Body of pancreas (tissue), 4 donors: ENCODE measurements around the gene ELF1. TPM values are rescaled to one million over a fixed set of nuclear protein-coding genes. Genes with fewer than 3 reads are reported as not detected.
"Not testable (repeated sequence)": the region's sequence is repeated elsewhere in the genome, so short reads cannot be mapped to it uniquely, and the experiment has no call there.

ENCODE experiments used
- ATAC-seq: fragments of 150-250 bp; one replicate; pipeline ENCODE4 v1.9.1; 2016
- DNase-seq, 4 donors: peaks; one replicate each; pipeline ENCODE4 v3.0.0-alpha.2; 2019
- H3K27ac ChIP-seq, 4 donors: fragments of 200-600 bp; sonication (generic); 1 replicate in 3 of 4; 2 replicates in 1 of 4; pipeline versions ENCODE4 v1.5.1 to v1.6.1; 2016 to 2019; ENCODE audit warnings: mild to moderate bottlenecking in 1 of 4, mixed read lengths in 1 of 4, moderate library complexity in 1 of 4
- H3K27me3 ChIP-seq, 2 donors: fragments of 200-600 bp; sonication (generic); one replicate each; pipeline ENCODE4 v1.6.0; 2016; ENCODE audit warnings: mild to moderate bottlenecking in 1 of 2
- H3K36me3 ChIP-seq, 2 donors: fragments of 200-600 bp; sonication (generic); replicated peaks in 1 of 2; 2 replicates each; pipeline ENCODE4 v1.5.1; 2016; ENCODE audit warnings: low read depth in 2 of 2; ENCODE audit not compliant: insufficient read depth in 1 of 2
- H3K4me1 ChIP-seq: fragments of 200-600 bp; sonication (generic); one replicate; pipeline ENCODE4 v1.6.0; 2016
- H3K4me3 ChIP-seq, 2 donors: fragments of 200-600 bp; sonication (generic); 1 replicate in 1 of 2; 2 replicates in 1 of 2; pipeline ENCODE4 v1.5.1; 2016 to 2019
- H3K9me3 ChIP-seq, 3 donors: fragments of 200-600 bp; sonication (generic); 1 replicate in 2 of 3; 2 replicates in 1 of 3; pipeline ENCODE4 v1.5.1; 2016
- POLR2A ChIP-seq, 3 donors: fragments of 450-650 bp; IDR thresholded peaks; one replicate each; pipeline ENCODE4 v1.6.1; 2016; ENCODE audit warnings: antibody characterized with exemption in 3 of 3, mild to moderate bottlenecking in 2 of 3
- WGBS, 2 donors: methylation state at CpG; one replicate each; pipeline ENCODE4 v1.1.5; 2017; 5-methylcytosine and 5-hydroxymethylcytosine counted together
- intact Hi-C: fragments of 100-400 bp; cut with DNase I; formaldehyde crosslinking; loops from one replicate; pipeline ENCODE4 v1.15.1; 2023
- total RNA-seq, 2 donors: library from RNA; depleted of rRNA; stranded (reverse); fragments of >200 nt; gene quantifications; one replicate each; pipeline ENCODE4 v1.1.0, GENCODE V29; 2016
- TF ChIP-seq, protein P1 (sequence below), 7 experiments: fragments of 450-650 bp in 4 of 7; fragments of 200-600 bp in 3 of 7; sonication (generic) in 3 of 7; IDR thresholded peaks; one replicate each; pipeline ENCODE4 v1.5.1; 2016 to 2019; ENCODE audit warnings: antibody characterized with exemption in 7 of 7

Gene ELF1
- total RNA-seq, 2 donors from 2014 or later: 40.5 to 61.7 TPM

DNA sequence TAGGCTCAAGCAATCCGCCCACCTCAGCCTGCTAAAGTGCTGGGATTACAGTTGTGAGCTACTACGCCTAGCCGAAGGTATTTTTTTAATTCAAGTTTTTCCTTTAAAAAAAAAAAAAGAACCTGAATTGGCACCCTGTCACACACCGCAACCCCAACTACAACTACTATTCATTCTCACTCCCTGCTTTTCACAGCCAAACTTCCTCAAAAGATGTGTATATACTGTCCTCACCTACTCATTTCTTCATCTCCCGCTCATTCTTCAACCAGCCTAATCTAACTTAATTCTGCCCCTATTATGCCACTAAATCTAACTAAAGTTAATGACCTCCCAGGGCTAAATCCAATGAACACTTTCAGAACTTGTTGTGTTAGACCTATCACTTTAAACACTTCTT is 29.5 kb upstream of the ELF1 start:
- Histone ChIP-seq H3K27me3 (no peaks in the 10 kb centered on the region), H3K4me1 (peaks cover 37% of the 10 kb centered on the region), H3K9me3 (no peaks in the 10 kb centered on the region), H3K36me3 (no peaks in the 10 kb centered on the region), H3K27ac (no peak overlapping the region), H3K4me3 (no peak overlapping the region)
- no peak for TF ChIP-seq POLR2A (IDR thresholded peaks at IDR 0.05)
- TF ChIP-seq, protein P1, sequence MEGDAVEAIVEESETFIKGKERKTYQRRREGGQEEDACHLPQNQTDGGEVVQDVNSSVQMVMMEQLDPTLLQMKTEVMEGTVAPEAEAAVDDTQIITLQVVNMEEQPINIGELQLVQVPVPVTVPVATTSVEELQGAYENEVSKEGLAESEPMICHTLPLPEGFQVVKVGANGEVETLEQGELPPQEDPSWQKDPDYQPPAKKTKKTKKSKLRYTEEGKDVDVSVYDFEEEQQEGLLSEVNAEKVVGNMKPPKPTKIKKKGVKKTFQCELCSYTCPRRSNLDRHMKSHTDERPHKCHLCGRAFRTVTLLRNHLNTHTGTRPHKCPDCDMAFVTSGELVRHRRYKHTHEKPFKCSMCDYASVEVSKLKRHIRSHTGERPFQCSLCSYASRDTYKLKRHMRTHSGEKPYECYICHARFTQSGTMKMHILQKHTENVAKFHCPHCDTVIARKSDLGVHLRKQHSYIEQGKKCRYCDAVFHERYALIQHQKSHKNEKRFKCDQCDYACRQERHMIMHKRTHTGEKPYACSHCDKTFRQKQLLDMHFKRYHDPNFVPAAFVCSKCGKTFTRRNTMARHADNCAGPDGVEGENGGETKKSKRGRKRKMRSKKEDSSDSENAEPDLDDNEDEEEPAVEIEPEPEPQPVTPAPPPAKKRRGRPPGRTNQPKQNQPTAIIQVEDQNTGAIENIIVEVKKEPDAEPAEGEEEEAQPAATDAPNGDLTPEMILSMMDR (IDR thresholded peaks at IDR 0.05): no peak
- intact Hi-C loops: no loop called here
- ATAC-seq (no peak), DNase-seq (no peak)
- 91 to 95% methylated on average over 5 of the region's 5 CpGs for WGBS, 2 donors

DNA sequence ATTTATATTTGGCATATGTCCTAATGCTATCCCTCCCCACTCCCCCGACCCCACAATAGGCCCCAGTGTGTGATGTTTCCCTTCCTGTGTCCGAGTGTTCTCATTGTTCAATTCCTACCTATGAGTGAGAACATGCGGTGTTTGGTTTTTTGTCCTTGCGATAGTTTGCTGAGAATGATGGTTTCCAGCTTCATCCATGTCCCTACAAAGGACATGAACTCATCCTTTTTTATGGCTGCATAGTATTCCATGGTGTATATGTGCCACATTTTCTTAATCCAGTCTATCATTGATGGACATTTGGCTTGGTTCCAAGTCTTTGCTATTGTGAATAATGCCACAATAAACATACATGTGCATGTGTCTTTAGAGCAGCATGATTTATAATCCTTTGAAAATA is 23.3 kb upstream of the ELF1 start:
- H3K27me3 ChIP-seq, H3K9me3 ChIP-seq, H3K27ac ChIP-seq, H3K4me3 ChIP-seq, H3K4me1 ChIP-seq, ATAC-seq, H3K36me3 ChIP-seq, intact Hi-C loops, DNase-seq: not testable (repeated sequence)
- 97 to 98% methylated on average over 3 to 4 of the region's 4 CpGs for WGBS, 2 donors

DNA sequence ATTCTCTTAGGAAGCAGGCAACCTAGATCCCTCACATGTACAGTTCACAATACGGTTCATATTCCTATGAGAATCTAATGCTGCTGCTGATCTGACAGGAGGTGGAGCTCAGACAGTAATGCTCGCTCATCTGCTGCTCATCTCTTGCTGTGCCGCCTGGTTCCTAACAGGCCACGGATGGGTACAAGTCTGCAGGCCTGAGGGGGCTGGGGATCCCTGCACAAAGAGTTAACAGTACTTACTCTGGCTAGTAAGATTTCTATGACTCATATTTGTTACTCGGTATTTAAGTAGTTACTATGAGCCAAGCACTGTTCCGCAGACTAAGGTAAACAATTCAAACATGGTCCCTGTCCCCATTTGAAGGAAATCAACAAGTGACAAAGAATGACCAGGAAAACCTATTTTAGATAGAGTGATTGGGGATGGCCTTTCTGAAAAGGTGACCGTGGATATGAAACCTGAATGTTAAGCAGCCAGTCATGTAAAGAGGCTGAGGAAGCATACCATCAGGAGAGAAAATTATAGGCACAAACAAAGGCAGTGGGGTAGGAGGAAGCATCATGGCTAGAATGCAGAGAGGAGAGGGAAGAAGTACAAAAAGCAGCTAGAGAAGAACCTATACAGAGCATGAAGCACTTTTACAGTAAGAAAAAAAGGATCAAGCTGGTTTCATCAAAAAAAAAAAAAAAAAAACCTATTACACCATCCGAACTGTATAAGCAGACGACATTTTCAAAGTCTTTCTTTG is 21.6 kb upstream of the ELF1 start:
- TF ChIP-seq, protein P1 (IDR thresholded peaks at IDR 0.05): no peak
- no peak for TF ChIP-seq POLR2A (IDR thresholded peaks at IDR 0.05)
- Histone ChIP-seq H3K36me3 (no peaks in the 10 kb centered on the region), H3K27ac (no peak overlapping the region), H3K4me3 (no peak overlapping the region), H3K4me1 (peaks cover 4% of the 10 kb centered on the region), H3K9me3 (no peaks in the 10 kb centered on the region), H3K27me3 (no peaks in the 10 kb centered on the region)
- intact Hi-C loops: no loop called here
- DNase-seq (no peak), ATAC-seq (no peak)
- WGBS, 2 donors: 80 to 87% methylated on average over 9 of the region's 9 CpGs

DNA sequence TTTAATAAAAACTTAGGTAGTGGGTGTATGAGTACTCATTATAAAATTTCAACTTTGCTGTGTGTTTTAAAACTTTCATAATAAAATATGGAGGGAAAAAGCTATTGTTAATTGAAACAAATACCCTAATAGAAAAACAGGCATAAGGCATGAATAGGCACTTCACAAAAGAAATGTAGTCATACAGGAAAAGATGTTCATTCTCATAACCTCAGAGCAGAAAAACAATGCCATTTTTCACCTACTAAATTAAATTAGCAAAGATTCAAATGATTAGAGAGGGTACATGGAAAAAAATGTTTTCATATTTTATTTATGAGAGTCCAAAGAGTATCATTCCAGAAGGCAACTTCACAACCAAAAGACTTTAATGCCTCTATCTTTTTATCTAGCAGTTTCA is 20.6 kb upstream of the ELF1 start:
- H3K27ac ChIP-seq: no peak overlapping the region
- no peaks in the 10 kb centered on the region for H3K36me3 ChIP-seq
- peaks cover 12% of the 10 kb centered on the region for H3K4me1 ChIP-seq
- H3K4me3 ChIP-seq: no peak overlapping the region
- intact Hi-C loops: no loop called here
- H3K9me3 ChIP-seq: no peaks in the 10 kb centered on the region
- H3K27me3 ChIP-seq: no peaks in the 10 kb centered on the region
- ATAC-seq: no peak
- TF ChIP-seq POLR2A (IDR thresholded peaks at IDR 0.05): no peak
- TF ChIP-seq, protein P1 (IDR thresholded peaks at IDR 0.05): no peak
- no peak for DNase-seq

DNA sequence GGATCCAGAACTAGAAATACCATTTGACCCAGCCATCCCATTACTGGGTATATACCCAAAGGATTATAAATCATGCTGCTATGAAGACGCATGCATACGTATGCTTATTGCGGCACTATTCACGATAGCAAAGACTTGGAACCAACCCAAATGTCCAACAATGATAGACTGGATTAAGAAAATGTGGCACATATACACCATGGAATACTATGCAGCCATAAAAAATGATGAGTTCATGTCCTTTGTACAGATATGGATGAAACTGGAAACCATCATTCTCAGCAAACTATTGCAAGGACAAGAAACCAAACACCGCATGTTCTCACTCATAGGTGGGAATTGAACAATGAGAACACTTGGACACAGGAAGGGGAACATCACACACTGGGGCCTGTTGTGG is 17.4 kb upstream of the ELF1 start:
- H3K4me3 ChIP-seq, H3K27me3 ChIP-seq, intact Hi-C loops, H3K36me3 ChIP-seq, ATAC-seq, H3K27ac ChIP-seq, DNase-seq, H3K9me3 ChIP-seq: not testable (repeated sequence)
- 92 to 94% methylated on average over 5 of the region's 5 CpGs for WGBS, 2 donors
- H3K4me1 ChIP-seq: peaks cover 23% of the 10 kb centered on the region

DNA sequence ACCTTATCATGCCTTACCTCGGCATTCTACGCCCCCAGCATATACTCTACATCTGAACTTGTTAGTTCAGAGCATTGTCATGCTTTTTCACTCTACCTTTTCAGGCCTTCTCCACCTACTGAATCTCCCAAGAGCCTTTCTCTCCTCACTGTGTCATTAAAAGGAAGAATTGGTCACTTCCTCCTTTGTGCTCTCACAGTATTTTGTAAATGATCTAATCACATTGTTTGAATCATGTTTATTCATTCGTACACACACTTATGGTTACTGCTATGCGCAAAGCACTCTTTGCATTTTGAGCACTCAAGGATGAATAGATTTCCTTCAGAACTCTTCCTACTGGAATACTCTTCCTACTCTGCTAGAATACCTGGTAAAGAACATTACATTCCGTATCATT is 15.8 kb upstream of the ELF1 start:
- intact Hi-C loops: no loop called here
- Histone ChIP-seq H3K27me3 (no peaks in the 10 kb centered on the region), H3K9me3 (no peaks in the 10 kb centered on the region), H3K4me1 (peaks cover 39% of the 10 kb centered on the region), H3K27ac (peak overlapping the region in 1 of 4 donors; percentile 7), H3K36me3 (no peaks in the 10 kb centered on the region), H3K4me3 (no peak overlapping the region)
- TF ChIP-seq POLR2A (IDR thresholded peaks at IDR 0.05): no peak
- TF ChIP-seq, protein P1 (IDR thresholded peaks at IDR 0.05): no peak
- ATAC-seq: no peak
- DNase-seq: no peak
- 57 to 65% methylated on average over 5 of the region's 5 CpGs for WGBS, 2 donors
